ENCODE results near the gene IER2.

DNA sequence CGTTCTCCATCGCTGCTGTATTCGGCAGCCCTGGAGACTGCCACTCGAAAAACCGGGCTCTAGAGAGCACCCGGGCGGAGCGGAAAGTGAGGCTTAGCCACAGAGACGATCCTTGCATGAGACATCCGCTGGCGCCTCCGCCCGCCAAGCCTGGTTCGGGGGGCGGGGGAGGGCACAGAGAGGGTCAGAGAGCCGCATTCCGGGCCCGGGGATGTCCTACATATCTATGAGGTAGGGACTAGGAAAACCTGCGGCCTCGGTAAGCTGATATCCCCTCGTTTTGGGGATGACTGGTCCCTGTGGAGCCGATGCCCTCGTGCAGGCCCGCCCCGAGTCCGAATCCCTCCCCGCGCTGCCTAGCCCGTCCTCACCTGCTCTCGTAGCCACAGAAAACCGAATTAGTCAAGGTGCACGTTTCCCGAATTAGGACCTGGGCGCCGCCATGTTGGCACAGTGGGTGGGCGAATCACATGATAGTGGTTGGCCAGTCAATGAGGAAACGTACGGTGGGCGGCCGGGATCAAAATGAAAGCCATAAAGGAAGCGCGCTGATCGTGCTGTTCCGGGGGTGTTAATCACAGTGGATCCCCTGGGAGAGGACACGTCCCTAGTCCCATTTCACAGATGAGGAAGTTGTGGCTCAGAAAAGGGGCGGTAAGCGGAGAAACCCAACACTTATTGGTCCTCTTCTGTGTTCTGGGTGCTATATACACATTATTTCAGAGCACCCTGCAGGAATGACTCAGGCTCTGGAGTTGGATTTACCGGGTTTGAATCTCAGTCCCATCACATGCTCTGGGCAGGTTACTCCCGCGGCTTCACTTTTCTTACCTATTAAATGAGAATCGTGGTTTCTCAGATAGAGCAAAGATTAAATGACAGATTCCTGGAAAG, 33.7 kb upstream of the IER2 start, which contains the start of gene TRMT1:
- TF ChIP-seq, protein P1, sequence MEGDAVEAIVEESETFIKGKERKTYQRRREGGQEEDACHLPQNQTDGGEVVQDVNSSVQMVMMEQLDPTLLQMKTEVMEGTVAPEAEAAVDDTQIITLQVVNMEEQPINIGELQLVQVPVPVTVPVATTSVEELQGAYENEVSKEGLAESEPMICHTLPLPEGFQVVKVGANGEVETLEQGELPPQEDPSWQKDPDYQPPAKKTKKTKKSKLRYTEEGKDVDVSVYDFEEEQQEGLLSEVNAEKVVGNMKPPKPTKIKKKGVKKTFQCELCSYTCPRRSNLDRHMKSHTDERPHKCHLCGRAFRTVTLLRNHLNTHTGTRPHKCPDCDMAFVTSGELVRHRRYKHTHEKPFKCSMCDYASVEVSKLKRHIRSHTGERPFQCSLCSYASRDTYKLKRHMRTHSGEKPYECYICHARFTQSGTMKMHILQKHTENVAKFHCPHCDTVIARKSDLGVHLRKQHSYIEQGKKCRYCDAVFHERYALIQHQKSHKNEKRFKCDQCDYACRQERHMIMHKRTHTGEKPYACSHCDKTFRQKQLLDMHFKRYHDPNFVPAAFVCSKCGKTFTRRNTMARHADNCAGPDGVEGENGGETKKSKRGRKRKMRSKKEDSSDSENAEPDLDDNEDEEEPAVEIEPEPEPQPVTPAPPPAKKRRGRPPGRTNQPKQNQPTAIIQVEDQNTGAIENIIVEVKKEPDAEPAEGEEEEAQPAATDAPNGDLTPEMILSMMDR (IDR thresholded peaks at IDR 0.05): no peak
- no peak for TF ChIP-seq POLR2A (IDR thresholded peaks at IDR 0.05)

All from testis (tissue), 2 donors.